Hematopoietic multipotent progenitor cell treated with erythropoietin and hydrocortisone succinate and interleukin-3 and kit ligand, for 17 days (in vitro differentiated cells): ENCODE measurements around the gene DENND6B.
"Not testable (repeated sequence)": the region's sequence is repeated elsewhere in the genome, so short reads cannot be mapped to it uniquely, and the experiment has no call there.

ENCODE experiments used
- DNase-seq: peaks from one replicate; pipeline ENCODE4 v3.0.0-alpha.2; 2015; ENCODE audit warnings: low spot score

The DENND6B gene

DNA sequence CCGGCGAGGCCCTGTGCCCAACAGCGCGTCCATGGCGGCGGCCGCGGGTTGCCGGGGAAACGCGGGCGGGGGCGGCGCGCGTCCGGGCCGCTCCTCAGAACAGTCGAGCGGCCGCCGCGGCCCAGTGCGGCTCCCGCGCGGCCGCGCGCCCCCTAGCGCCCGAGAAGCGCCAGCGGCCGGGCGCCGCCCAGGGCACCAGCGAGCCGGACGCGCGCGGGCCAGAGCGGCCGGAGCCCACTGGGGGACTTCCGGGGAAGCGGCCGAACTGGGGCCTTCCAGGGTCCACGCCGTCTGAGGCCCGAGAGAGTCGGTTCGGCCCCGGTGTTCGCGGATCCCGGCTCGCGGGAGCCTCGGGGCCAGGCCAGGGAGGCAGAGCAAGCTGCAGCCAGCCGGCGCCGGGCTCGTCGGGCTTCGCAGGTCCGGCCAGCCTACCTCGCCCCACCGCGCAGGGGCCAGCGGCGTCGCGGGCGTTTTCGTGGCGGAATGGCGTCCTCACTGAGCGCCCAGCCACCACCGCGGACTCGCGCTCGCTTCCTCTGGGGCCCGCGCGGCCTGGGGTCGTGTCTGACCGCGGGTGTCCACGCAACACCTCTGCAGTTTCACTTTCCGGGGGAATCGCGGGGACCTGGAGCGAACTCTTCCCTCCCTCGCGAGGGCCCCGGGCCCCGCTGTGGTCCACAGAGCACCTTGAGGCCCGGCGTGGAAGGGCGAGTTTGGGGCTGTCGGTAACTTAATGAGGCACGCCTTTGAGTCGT lies at the start of gene DENND6B:
Gene DENND6B (minus strand): TSS at position 57 of the 755 bp plus-strand sequence. CDS start 24 bp downstream, at position 33.
- peak; percentile 83 for DNase-seq

DNA sequence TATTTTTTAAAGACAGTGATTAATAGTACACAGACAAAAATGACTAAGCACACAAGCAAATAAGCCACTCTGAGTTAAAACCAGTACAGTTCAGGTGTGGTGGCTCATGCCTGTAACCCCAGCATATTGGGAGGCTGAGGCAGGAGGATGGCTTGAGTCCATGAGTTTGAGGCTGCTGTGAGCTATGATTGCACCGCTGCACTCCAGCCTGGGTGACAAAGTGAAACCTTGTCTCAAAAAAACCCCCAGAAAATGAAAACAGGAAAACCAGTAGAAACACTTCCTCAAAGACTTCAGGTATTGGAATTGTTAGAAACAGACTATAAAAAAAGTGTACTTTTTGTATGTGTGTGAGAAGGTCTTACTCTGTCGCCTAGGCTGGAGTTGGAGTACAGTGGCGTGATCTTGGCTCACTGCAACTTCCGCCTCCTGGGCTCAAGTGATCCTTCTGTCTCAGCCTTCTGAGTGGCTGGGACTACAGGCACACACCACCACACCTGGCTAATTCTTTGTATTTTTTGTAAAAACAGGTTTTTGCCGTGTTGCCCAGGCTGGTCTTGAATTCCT lies 49.4 kb upstream of the DENND6B start:
- no peak for DNase-seq

DNA sequence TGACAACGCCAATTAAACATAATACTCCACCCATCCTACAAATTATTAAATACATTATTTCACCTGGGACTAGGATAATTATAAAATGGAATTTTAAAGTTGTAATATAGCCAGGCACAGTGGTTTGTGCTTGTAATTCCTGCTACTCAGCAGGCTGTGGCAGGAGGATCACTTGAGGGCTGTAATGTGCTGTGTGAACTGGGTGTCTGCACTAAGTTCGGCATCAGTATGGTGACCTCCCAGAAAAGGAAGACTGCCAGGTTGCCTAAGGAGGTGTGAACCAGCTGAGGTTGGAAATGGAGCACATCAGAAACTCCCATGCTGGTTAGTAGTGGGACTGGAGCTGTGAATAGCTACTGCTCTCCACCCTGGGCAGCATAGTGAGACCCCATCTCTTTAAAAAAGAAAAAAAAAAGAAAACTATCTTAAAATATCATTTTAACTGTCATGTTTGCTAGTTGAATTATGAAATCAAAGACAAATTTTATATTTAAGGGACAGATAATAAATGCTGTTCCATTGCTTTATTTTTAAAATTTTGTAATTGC lies 44.4 kb upstream of the DENND6B start:
- no peak for DNase-seq

- DNase-seq, result no peak
Measured at GRCh38 chr22:50367778-50368500, 41.1 kb upstream of the DENND6B start.

- DNase-seq, result not testable (repeated sequence)
Measured at GRCh38 chr22:50363803-50364194, 37.0 kb upstream of the DENND6B start.

- DNase-seq, result no peak
Measured at GRCh38 chr22:50363166-50363802, 36.5 kb upstream of the DENND6B start.

DNA sequence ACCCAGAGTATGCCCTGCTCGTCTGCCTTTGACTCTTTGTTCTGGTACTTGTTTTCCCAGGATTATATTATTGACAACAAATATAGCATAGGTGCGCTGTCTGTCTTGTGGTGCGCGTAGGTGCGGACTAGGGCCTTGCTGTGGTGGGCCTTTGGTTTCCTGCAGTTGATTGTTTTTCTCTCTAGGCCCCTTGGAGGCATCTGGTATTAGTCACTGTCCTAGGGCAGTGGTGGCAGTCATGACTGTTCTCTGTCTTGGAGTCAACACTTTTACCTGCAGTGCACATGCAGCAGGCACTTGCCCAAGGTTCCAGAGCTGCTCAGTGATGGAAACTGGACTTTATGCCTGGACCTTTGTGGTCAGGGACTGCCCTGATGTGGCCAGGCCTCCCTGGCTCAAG lies 34.9 kb upstream of the DENND6B start:
- no peak for DNase-seq

GRCh38 chr22:50361222-50361621 lies 34.4 kb upstream of the DENND6B start:
- no peak for DNase-seq

DNA sequence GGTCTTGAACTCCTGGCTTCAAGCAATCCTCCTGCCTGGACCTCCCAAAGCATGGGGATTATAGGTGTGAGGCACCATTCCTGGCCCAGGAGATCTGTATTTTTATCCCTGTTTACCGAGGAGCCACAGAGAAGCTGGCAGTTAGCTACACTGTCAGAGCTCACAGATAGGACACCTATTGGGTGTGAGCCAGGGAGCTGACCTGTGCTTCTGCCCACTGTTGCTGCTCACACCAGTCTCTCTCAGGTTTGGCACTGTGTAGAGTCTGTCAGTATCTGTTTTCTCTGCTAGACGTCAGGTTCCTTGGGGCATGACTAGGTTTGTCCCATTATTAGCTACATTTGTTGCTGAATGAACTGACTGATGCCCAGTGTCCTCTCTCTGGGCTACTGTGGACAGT lies 33.8 kb upstream of the DENND6B start:
- DNase-seq, result no peak

- no peak for DNase-seq
Measured at GRCh38 chr22:50357756-50358155, 30.9 kb upstream of the DENND6B start.

DNA sequence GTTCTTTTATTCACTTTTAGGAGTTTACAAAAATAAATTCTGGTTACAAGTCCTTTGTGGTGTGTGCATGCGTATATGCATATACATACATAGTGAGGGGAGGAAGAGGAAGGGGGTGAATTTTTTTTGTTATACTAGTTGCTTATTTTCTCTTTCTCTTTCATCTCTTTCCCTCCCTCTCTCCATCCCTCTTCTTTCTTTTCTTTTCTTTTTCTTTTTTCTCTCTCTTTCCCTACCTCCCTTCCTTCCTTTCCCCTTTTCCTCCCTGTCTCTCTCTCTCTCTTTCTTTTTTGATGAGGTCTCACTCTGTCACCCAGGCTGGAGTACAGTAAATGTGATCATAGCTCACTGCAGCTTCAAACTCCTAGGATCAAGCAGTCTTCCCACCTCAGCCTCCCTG lies 30.4 kb upstream of the DENND6B start:
- DNase-seq, result no peak

GRCh38 chr22:50356186-50356585 lies 29.4 kb upstream of the DENND6B start:
- DNase-seq, result no peak

GRCh38 chr22:50348058-50348457 lies 21.2 kb upstream of the DENND6B start:
- no peak for DNase-seq

DNA sequence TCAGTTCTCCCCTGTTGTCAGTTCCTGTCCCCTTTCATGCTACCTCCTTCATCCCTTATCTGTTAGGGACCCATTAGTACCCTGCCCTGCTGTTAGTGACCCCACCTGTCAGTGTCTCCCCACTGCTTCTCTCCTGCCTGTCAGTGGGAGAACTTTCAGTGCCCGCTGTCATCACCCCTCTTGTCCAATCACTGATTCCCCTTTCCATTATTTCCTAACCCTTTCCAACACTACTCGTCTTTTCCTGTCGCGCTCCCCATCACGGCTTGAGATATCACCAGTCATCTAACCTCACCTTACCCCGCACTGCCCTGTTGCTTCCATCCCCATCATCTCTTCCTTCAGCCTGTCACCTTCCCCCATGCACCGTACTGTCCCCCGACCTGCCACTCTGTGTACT lies 20.3 kb upstream of the DENND6B start:
- DNase-seq, result no peak

- no peak for DNase-seq
Measured at GRCh38 chr22:50346470-50346869, 19.7 kb upstream of the DENND6B start.

DNA sequence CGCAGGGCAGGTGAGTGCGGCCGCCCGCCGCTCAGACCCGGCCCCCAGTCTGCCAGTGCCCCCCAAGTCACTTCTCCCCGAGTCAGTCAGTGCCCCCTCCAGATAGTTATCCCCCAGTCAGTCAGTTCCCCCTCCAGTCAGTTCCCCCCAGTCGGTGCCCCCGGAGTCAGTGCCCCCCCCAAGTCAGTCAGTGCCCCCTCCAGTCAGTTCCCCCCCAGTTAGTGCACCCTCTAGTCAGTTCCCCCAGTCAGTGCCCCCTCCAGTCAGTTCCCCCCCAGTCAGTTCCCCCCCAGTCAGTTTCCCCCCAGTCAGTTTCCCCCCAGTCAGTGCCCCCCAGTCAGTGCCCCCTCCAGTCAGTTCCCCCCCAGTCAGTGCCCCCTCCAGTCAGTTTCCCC lies 16.7 kb upstream of the DENND6B start:
- no peak for DNase-seq

DNA sequence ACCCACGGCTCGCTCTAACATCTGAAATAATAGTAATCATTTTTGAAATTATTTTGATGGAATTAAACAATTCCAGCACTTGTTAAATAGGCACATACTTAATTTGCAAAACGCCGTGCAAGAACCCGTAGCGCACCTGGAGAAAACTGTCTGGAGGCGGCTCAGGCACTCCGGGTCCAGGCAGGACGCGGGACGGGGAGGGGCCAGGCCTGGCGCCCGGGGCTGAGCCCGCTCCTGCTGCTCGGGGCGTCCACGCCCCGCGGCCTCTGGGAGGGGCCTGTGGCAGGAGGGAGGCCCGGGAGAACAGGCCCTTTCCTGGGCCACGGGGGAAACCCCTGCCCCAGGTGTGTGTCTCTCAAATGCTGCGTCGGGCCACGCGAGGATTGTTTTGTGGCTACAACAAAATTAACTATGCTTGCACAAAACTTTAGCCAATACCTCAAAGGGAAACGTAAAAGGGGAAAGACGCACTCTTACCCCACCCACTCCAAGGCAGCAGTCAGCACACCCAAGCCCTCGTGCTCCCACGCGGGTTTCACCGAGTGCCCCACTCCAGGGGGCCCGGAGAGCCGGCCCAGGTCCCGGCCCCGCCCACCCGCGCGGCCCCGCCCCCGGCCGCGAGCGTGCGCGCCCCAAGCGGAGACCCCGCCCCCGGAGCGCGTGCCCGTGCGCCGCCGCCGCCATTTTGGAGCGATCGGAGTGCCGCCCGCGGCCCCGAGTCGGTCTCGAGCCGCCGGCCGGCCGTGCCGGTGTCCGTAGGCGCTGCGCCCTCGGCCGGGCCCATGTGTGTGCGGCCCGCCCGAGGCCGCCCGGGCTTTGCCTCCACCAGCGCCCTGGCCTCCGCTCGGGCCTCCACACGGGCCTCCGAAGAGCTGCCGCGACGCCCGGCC lies 16.1 kb upstream of the DENND6B start, which contains the start of gene PPP6R2:
Gene PPP6R2 (plus strand): TSS at position 677 of the 890 bp plus-strand sequence. CDS start 50,582 bp downstream, outside the sequence.
- peak; percentile 86 for DNase-seq

- peak; percentile 91 for DNase-seq
Measured at GRCh38 chr22:50341977-50342650, 15.3 kb upstream of the DENND6B start.

- no peak for DNase-seq
Measured at GRCh38 chr22:50339945-50340879, 13.4 kb upstream of the DENND6B start.
